ENCODE measurements around the gene TGFBR2.
A peak's percentile ranks its signal among the peaks of the same experiment; 100 is the strongest.

Gene TGFBR2

DNA sequence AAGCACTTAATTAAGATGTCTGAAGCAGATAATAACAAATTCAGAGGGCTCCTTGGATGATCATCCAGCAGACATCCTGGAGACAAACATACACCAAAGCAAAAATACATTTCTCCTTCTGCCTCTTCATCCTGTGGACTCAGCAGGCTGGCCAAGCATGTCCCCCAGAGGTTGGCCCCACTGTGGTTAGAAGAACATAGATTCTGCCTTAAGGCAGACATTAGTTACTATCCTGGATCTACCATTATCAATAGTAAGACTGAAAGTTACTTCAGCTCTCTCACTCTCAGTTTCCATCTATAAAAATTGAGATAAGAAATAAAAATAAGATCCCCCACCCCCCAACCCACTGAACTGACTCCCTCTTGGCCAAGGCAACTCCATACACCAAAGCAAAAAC is 28.6 kb upstream of the TGFBR2 start:
- Histone ChIP-seq H3K36me3 (ENCODE audit: control insufficient read depth, insufficient read depth, low read length) (no peaks in the 10 kb centered on the region), H3K4me3 (replicated peaks; ENCODE audit: low read depth, low read length) (no peak overlapping the region), H3K27me3 (replicated peaks; ENCODE audit: control insufficient read depth, insufficient read depth, low read length) (no peaks in the 10 kb centered on the region)
- peak; percentile 5 for DNase-seq (ENCODE audit: extremely low read depth, insufficient read length)
- TF ChIP-seq, protein P1, sequence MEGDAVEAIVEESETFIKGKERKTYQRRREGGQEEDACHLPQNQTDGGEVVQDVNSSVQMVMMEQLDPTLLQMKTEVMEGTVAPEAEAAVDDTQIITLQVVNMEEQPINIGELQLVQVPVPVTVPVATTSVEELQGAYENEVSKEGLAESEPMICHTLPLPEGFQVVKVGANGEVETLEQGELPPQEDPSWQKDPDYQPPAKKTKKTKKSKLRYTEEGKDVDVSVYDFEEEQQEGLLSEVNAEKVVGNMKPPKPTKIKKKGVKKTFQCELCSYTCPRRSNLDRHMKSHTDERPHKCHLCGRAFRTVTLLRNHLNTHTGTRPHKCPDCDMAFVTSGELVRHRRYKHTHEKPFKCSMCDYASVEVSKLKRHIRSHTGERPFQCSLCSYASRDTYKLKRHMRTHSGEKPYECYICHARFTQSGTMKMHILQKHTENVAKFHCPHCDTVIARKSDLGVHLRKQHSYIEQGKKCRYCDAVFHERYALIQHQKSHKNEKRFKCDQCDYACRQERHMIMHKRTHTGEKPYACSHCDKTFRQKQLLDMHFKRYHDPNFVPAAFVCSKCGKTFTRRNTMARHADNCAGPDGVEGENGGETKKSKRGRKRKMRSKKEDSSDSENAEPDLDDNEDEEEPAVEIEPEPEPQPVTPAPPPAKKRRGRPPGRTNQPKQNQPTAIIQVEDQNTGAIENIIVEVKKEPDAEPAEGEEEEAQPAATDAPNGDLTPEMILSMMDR (IDR thresholded peaks at IDR 0.05; ENCODE audit: insufficient read depth, low read length, poor library complexity, severe bottlenecking): no peak

DNA sequence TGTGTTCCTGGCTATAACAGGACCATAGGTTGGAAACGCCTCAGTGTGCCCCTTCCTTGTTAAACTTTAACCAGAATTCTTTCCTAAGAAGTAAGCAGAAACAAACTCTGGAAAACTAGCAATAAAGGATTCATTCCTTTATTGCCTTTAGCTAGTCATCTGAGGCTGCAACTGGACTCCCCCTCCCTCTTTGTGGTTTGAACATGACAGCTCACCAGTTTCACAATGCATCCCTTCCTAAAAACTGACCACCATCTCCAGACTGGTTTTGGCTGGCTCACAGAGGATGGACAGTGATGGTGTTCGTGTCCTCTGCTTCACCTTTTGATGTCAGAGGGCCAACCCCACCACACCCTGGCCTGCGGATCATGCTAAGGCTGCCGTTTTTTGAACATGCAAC is 27.9 kb upstream of the TGFBR2 start:
- TF ChIP-seq, protein P1 (IDR thresholded peaks at IDR 0.05; ENCODE audit: insufficient read depth, low read length, poor library complexity, severe bottlenecking): no peak
- H3K36me3 ChIP-seq (ENCODE audit: control insufficient read depth, insufficient read depth, low read length): no peaks in the 10 kb centered on the region
- H3K27me3 ChIP-seq (replicated peaks; ENCODE audit: control insufficient read depth, insufficient read depth, low read length): no peaks in the 10 kb centered on the region
- DNase-seq (ENCODE audit: extremely low read depth, insufficient read length): no peak
- no peak overlapping the region for H3K4me3 ChIP-seq (replicated peaks; ENCODE audit: low read depth, low read length)

DNA sequence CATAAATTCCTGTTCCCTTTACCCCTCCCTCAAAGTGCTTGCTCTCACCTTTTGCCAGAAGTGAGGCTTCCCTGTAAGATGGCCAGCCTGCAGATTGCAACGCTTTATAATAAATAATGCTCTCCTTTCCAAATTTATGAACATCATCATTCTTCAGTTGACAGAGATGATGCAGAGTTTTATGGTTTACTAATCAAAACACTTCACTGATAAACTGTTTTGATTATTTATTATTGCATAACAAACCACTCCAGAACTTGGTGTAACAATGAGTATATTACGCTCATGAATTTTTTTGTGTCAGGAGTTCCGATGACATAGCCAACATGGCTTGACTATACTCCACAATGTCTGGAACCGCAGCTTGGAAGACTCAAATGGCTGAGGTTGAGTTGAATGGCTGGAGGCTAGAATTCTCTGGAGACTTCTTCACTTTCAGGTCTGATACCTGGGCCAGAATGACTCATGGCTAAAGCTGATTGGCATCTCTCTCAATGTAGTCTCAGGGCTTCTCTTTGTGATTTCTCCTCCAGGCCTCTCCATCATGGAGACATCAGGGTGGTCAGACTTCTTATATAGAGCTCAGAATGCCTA is 27.3 kb upstream of the TGFBR2 start:
- TF ChIP-seq, protein P1 (IDR thresholded peaks at IDR 0.05; ENCODE audit: insufficient read depth, low read length, poor library complexity, severe bottlenecking): no peak
- Histone ChIP-seq H3K27me3 (replicated peaks; ENCODE audit: control insufficient read depth, insufficient read depth, low read length) (no peaks in the 10 kb centered on the region), H3K36me3 (ENCODE audit: control insufficient read depth, insufficient read depth, low read length) (no peaks in the 10 kb centered on the region), H3K4me3 (replicated peaks; ENCODE audit: low read depth, low read length) (no peak overlapping the region)
- DNase-seq (ENCODE audit: extremely low read depth, insufficient read length): no peak

DNA sequence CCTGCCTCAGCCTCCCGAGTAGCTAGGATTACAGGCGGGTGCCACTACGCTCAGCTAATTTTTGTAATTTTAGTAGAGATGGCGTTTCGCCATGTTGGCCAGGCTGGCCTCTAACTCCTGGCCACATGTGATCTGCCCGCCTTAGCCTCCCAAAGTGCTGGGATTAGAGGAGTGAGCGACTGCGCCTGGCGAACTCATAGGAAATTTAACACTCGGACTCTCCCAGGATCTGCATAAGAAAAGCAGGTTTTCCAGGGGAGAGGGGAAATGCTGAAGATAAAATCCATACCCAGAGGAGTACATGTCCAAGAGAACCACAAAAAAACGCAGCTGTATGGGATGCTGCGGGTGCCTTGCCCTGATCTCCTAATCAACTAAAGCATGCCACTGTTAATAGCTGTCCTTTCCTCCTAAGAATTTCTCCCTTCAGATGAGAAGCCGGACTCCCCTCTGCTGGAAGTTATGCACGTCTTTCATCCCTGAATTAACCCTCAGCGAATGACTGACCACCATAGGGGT is 25.3 kb upstream of the TGFBR2 start:
- Histone ChIP-seq H3K27me3 (replicated peaks; ENCODE audit: control insufficient read depth, insufficient read depth, low read length) (no peaks in the 10 kb centered on the region), H3K4me3 (replicated peaks; ENCODE audit: low read depth, low read length) (no peak overlapping the region), H3K36me3 (ENCODE audit: control insufficient read depth, insufficient read depth, low read length) (no peaks in the 10 kb centered on the region)
- DNase-seq (ENCODE audit: extremely low read depth, insufficient read length): no peak
- TF ChIP-seq, protein P1 (IDR thresholded peaks at IDR 0.05; ENCODE audit: insufficient read depth, low read length, poor library complexity, severe bottlenecking): no peak

DNA sequence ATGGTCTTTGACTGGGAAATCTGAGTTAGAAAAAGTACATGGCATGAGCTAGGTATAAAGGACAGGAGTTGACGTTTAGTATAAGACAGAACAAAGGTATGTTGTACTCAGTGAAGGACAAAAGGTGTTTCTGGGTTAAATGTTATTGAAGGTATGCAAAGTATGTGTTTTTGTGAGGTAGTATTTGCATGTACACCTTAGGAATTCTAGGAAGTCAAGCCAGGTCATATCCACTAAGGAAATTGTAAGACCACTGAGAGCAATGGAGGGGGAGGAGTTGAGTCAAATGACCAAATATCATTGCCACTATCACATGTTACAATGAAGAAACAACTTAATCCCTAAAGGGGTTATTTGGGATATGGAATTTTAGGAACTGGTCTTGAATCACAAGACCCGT is 24.4 kb upstream of the TGFBR2 start:
- Histone ChIP-seq H3K4me3 (replicated peaks; ENCODE audit: low read depth, low read length) (no peak overlapping the region), H3K36me3 (ENCODE audit: control insufficient read depth, insufficient read depth, low read length) (no peaks in the 10 kb centered on the region), H3K27me3 (replicated peaks; ENCODE audit: control insufficient read depth, insufficient read depth, low read length) (no peaks in the 10 kb centered on the region)
- TF ChIP-seq, protein P1 (IDR thresholded peaks at IDR 0.05; ENCODE audit: insufficient read depth, low read length, poor library complexity, severe bottlenecking): no peak
- no peak for DNase-seq (ENCODE audit: extremely low read depth, insufficient read length)

DNA sequence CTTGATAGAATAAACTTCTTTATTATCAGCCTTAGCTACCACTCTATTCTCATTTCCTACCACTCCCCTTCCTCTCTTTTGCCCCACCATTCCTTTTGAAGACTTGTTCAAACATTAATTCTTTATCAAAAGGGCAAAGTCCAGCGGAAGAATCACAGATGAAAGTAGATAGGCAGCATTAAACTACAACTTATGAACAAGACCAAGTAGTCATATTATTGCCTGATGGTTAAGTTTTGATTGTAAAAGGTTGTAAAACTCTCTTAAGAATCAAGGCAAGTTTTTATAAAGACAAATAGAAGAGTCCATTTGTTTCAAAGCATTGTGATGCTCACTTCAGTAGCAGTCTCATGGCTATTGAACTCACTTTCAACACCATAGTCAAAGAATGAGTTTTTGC is 22.4 kb upstream of the TGFBR2 start:
- TF ChIP-seq, protein P1 (IDR thresholded peaks at IDR 0.05; ENCODE audit: insufficient read depth, low read length, poor library complexity, severe bottlenecking): no peak
- no peak overlapping the region for H3K4me3 ChIP-seq (replicated peaks; ENCODE audit: low read depth, low read length)
- no peak for DNase-seq (ENCODE audit: extremely low read depth, insufficient read length)
- H3K36me3 ChIP-seq (ENCODE audit: control insufficient read depth, insufficient read depth, low read length): no peaks in the 10 kb centered on the region
- H3K27me3 ChIP-seq (replicated peaks; ENCODE audit: control insufficient read depth, insufficient read depth, low read length): no peaks in the 10 kb centered on the region
